ENCODE measurements around the gene FRMPD3. TPM values are rescaled to one million over a fixed set of nuclear protein-coding genes. Genes with fewer than 3 reads are reported as not detected.

FRMPD3 gene
- total RNA-seq, 4 donors from 2014 or later = under 0.01 to 0.75 (median 0.16) TPM; not detected in 1

DNA sequence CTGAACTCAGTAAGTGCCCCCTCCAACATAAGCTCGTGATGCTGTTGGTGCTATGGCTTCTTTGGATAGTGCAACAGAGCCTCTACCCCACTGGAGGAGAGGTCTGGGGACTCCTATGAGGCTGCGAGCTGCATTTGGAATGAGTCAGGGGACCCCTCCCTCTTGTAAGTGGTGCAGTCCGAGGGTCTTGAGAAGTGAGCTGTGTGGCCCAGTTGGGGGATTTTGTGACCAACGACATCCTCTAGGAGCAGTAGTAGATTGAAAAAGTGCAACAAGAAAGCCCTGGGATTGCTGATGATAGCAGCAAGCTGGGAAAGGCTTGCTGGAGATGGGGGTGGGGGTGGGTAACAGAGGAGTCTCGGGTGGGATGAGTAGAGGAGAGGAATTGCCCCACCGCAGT is 3.1 kb downstream of the FRMPD3 start:
- in situ Hi-C loops (cut with MboI; ENCODE audit: low pct_ligation_motif_present in 1 of 4, low pct_unique_long_range_greater_than_20kb in 1 of 4, low sequenced_read_pairs in 3 of 4) (no loop called here), intact Hi-C loops (cut with DNase I; ENCODE audit: low total_unique reads) (no loop called here)
- TF ChIP-seq POLR2A (IDR thresholded peaks at IDR 0.05) (no peak), POLR2AphosphoS5 (IDR thresholded peaks at IDR 0.05) (no peak), EP300 (IDR thresholded peaks at IDR 0.05; ENCODE audit: low read depth) (no peak), CTCF (IDR thresholded peaks at IDR 0.05) (no peak)
- Histone ChIP-seq H3K4me1 (peaks cover 0 to 6% (median 0%) of the 10 kb centered on the region in 4 donors), H3K9me3 (no peaks in the 10 kb centered on the region), H3K27me3 (peaks cover 13% of the 10 kb centered on the region), H3K27ac (no peak overlapping the region), H3K36me3 (no peaks in the 10 kb centered on the region), H3K4me3 (no peak overlapping the region)
- no peak for DNase-seq
- 62% methylated on average over 6 of the region's 6 CpGs; no CpG with 5 or more reads in 1 of the 2 donors for WGBS, 2 donors (ENCODE audit: low coverage in 1 of 2)

GRCh38 chrX:107454302-107454701 is 4.8 kb downstream of the FRMPD3 start:
- intact Hi-C loops (cut with DNase I; ENCODE audit: low total_unique reads) (no loop called here), in situ Hi-C loops (cut with MboI; ENCODE audit: low pct_ligation_motif_present in 1 of 4, low pct_unique_long_range_greater_than_20kb in 1 of 4, low sequenced_read_pairs in 3 of 4) (no loop called here)
- H3K4me3 ChIP-seq = no peak overlapping the region
- no peaks in the 10 kb centered on the region for H3K9me3 ChIP-seq
- TF ChIP-seq POLR2A (IDR thresholded peaks at IDR 0.05) (no peak), EP300 (IDR thresholded peaks at IDR 0.05; ENCODE audit: low read depth) (no peak), CTCF (IDR thresholded peaks at IDR 0.05) (no peak), POLR2AphosphoS5 (IDR thresholded peaks at IDR 0.05) (no peak)
- no peak for DNase-seq
- H3K4me1 ChIP-seq = no peaks in the 10 kb centered on the region
- H3K36me3 ChIP-seq = no peaks in the 10 kb centered on the region
- H3K27me3 ChIP-seq = peaks cover 6% of the 10 kb centered on the region
- no peak overlapping the region for H3K27ac ChIP-seq

DNA sequence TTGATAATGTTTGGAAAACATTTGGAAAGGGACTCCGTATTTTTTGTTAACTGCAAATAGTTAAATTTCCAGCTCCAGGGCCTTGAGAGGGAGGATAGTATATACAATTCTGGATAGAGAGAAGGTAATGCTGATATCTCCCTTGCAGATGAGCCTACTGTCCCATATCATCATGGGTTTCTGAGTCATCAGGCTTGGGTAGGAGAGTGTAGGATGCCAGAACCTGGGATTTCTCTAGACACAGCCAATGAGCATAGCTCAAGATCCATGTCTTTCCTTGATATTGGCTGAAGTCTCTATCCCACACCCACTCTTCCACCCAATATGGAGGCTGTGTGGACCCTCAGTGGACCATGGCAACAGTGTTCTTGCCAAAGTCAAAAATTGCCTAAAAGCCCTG is 7.8 kb downstream of the FRMPD3 start:
- Histone ChIP-seq H3K4me1 (no peaks in the 10 kb centered on the region), H3K27ac (no peak overlapping the region), H3K27me3 (no peaks in the 10 kb centered on the region), H3K36me3 (no peaks in the 10 kb centered on the region), H3K9me3 (no peaks in the 10 kb centered on the region), H3K4me3 (no peak overlapping the region)
- in situ Hi-C loops (cut with MboI; ENCODE audit: low pct_ligation_motif_present in 1 of 4, low pct_unique_long_range_greater_than_20kb in 1 of 4, low sequenced_read_pairs in 3 of 4) = no loop called here
- intact Hi-C loops (cut with DNase I; ENCODE audit: low total_unique reads) = no loop called here
- no peak for TF ChIP-seq POLR2AphosphoS5 (IDR thresholded peaks at IDR 0.05)
- TF ChIP-seq POLR2A (IDR thresholded peaks at IDR 0.05) = no peak
- TF ChIP-seq EP300 (IDR thresholded peaks at IDR 0.05; ENCODE audit: low read depth) = no peak
- TF ChIP-seq CTCF (IDR thresholded peaks at IDR 0.05) = no peak
- 78 to 100% methylated on average over 1 of the region's 1 CpG for WGBS, 2 donors (ENCODE audit: low coverage in 1 of 2)
- no peak for DNase-seq

DNA sequence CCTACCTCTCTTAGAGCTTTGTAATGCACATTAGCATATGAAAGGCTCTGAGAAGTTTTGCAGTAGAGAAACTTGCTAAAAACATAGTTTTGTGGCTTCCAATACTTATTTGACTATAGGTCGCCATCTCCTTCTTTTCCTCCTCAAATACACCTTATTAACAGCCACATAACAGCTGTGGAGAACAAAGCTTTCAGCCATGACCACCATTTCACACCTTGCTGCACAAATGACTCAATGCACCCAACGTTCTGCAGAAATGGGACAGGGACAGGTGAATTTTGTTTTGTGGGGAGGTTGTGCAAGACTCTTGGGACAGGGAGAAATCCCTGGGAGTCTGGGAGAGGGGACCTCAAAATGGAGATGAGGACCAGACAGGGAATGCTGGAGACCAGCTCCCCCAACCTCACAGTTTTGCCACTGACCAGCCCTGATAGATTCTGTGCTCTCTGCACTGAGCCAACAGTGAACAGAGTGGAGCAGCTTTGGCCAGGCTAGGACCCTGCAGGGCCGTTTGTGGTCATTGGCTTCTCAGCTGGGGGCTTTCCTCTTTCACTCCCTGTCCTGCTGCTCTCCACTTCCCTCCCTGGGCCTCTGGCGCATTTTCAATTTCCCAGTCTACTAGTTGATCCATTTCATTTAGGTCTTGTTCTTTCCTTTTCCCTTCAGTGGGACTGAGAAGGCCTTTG is 16.6 kb downstream of the FRMPD3 start:
- no peaks in the 10 kb centered on the region for H3K36me3 ChIP-seq
- H3K4me3 ChIP-seq = no peak overlapping the region
- 56 to 81% methylated on average over 2 to 4 of the region's 4 CpGs for WGBS, 2 donors (ENCODE audit: low coverage in 1 of 2)
- H3K4me1 ChIP-seq = no peaks in the 10 kb centered on the region
- intact Hi-C loops (cut with DNase I; ENCODE audit: low total_unique reads) (no loop called here), in situ Hi-C loops (cut with MboI; ENCODE audit: low pct_ligation_motif_present in 1 of 4, low pct_unique_long_range_greater_than_20kb in 1 of 4, low sequenced_read_pairs in 3 of 4) (no loop called here)
- no peak overlapping the region for H3K27ac ChIP-seq
- no peak for DNase-seq
- H3K9me3 ChIP-seq = no peaks in the 10 kb centered on the region
- H3K27me3 ChIP-seq = no peaks in the 10 kb centered on the region
- no peak for TF ChIP-seq EP300 (IDR thresholded peaks at IDR 0.05; ENCODE audit: low read depth)
- TF ChIP-seq POLR2A (IDR thresholded peaks at IDR 0.05) = no peak
- TF ChIP-seq CTCF (IDR thresholded peaks at IDR 0.05) = no peak
- no peak for TF ChIP-seq POLR2AphosphoS5 (IDR thresholded peaks at IDR 0.05)

All from transverse colon (tissue), 4 donors.